A549 (cell line): Measurements from ENCODE around the gene EED.

ENCODE experiments used
- CBX8 ChIP-seq: fragments of 200-600 bp; sonication (generic); IDR thresholded peaks from 2 replicates; pipeline ENCODE4 v1.6.1; 2016
- E2F6 ChIP-seq: IDR thresholded peaks from 2 replicates; pipeline ENCODE4 v1.6.1; 2012; ENCODE audit warnings: low read depth, borderline replicate concordance
- POLR2A ChIP-seq: IDR thresholded peaks from 2 replicates; pipeline ENCODE4 v1.6.1; 2012; ENCODE audit warnings: mild to moderate bottlenecking, low read length
- ZFP36 ChIP-seq: fragments of 450-650 bp; IDR thresholded peaks from 2 replicates; pipeline ENCODE4 v1.6.1; 2014; ENCODE audit warnings: borderline replicate concordance; ENCODE audit not compliant: partially characterized antibody
- TF ChIP-seq, protein P1 (sequence below): fragments of >200 bp; sonication (Bioruptor Twin); formaldehyde crosslinking; IDR thresholded peaks from 3 replicates; pipeline ENCODE4 v1.5.1; 2016

DNA sequence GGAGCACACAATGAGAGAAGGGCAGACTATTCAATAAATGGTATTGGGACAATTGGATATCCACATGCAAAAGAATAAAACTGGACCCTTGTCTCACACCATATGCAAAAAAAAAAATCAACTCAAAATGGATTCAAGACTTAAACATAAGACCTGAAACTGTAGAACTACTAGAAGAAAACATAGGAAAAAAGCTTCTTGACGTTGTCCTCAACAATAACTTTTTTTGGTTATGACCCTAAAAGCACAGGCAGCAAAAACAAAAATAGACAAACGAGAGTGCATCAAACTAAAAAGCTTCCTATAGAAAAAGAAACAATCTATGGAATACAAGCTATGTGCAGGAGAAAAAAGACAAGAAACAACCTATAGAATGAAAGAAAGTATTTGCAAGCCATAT is 37.1 kb upstream of the EED start:
- TF ChIP-seq E2F6 (no peak), CBX8 (no peak), ZFP36 (no peak), POLR2A (no peak)
- TF ChIP-seq, protein P1, sequence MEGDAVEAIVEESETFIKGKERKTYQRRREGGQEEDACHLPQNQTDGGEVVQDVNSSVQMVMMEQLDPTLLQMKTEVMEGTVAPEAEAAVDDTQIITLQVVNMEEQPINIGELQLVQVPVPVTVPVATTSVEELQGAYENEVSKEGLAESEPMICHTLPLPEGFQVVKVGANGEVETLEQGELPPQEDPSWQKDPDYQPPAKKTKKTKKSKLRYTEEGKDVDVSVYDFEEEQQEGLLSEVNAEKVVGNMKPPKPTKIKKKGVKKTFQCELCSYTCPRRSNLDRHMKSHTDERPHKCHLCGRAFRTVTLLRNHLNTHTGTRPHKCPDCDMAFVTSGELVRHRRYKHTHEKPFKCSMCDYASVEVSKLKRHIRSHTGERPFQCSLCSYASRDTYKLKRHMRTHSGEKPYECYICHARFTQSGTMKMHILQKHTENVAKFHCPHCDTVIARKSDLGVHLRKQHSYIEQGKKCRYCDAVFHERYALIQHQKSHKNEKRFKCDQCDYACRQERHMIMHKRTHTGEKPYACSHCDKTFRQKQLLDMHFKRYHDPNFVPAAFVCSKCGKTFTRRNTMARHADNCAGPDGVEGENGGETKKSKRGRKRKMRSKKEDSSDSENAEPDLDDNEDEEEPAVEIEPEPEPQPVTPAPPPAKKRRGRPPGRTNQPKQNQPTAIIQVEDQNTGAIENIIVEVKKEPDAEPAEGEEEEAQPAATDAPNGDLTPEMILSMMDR = no peak
